CD4-positive, alpha-beta T cell treated with Interleukin-17A for 4 hours (primary cell): ENCODE data around the gene ADAMTSL1.

ENCODE experiments used
- DNase-seq: peaks from one replicate; pipeline ENCODE4 v3.0.0-alpha.2; 2020; ENCODE audit warnings: mixed read lengths

ADAMTSL1 gene

GRCh38 chr9:18705796-18706392 is 231.9 kb downstream of the ADAMTSL1 start:
- no peak for DNase-seq

DNA sequence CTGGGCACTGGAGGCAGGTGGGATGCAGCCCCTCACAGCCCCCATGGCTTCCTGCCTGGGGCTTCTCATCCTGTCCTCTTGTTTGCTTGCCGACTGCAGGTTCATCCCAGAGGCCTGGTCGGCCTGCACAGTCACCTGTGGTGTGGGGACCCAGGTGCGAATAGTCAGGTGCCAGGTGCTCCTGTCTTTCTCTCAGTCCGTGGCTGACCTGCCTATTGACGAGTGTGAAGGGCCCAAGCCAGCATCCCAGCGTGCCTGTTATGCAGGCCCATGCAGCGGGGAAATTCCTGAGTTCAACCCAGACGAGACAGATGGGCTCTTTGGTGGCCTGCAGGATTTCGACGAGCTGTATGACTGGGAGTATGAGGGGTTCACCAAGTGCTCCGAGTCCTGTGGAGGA is 232.7 kb downstream of the ADAMTSL1 start:
- no peak for DNase-seq

DNA sequence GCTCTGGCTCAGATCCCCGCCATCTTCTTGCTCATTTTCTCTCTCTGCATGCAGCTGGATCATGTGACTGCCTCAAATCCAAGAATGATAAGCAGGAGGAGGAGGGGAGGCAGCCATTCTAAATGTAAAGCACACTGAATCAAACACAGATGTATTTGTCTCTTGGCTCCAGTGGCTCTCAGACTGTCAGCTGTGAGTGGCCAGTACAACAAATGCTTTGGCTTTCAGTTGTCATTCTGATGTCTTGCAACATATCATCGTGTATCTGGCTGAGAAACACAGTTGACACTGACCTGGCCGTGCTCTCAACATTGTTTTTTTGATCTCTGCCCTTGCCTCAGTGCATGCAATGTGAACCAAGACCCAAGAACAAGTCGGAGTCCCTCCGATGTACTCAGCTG is 233.1 kb downstream of the ADAMTSL1 start:
- no peak for DNase-seq

DNA sequence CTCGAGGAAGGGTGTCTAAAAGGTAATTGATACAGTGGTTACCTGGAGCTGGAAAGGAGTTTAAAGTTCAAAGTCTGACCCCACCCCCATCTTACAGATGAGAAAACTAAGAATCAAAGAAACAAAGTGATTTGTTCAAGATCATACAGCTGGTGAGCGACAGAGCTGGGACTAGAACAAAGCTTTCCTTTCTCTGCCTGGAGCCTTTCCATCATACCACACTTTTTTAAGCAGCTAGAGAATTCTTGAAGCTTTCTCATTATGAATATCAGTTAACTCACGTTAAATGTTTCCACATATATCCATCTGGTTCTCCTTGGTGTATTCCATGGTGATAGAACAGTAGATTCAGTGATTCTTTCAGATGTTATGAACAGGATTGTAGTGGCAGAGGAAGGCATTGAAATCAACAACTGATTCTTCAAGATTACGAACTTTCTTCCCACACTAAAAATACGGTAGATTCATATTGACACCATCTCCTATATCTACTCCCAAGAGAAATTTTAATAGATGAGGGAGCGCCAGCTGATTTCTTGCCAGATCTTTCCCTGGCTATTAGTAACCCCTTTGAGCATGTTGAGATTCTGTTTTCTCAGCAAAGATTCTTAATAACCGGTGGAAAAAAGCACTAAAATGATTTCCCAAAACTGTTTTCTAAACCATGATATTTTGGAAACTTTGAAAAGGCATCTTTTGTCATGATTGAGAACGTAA is 233.7 kb downstream of the ADAMTSL1 start:
- no peak for DNase-seq

DNA sequence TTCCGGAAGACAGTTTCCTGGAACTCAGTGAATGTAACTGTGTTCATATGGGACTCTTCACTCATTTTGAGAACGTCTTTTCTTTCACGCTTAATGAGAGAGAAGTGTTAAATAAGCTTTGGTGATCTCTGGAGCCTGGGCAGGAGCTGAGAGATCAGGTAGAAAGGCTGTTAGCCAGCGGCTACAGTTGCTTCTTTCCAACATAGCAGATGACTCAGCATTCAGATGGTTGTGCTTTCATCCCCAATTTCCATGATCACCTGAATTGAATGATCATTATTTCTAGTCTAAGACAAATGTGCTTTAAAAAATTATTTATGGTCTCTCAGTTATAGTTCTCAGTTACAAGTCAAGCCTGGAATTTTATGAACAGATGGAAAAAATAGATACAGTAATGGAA is 234.5 kb downstream of the ADAMTSL1 start:
- no peak for DNase-seq

GRCh38 chr9:18710065-18710464 is 236.1 kb downstream of the ADAMTSL1 start:
- DNase-seq, result no peak

DNA sequence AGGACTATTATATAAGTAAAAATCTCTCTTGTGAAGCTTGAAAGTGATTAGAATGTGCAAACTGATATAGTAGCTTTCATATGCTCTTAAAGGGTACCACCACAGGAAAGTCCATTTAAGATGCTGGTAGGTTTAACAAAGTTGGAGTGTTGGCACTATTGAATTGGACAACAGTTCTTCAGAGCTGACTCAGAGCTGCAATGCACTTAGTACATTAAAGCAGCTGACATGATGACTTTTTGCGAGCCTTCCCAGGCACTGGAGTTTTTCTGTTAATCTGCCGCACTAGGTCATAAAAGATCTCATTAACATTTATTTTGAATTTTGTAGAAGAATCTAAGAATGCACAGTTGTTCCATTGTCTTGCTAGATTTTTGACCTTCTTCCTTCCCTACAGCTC is 243.8 kb downstream of the ADAMTSL1 start:
- DNase-seq, result no peak

GRCh38 chr9:18718393-18718792 is 244.4 kb downstream of the ADAMTSL1 start:
- no peak for DNase-seq

- DNase-seq, result no peak
These were observed 245.0 kb downstream of the ADAMTSL1 start for GRCh38 chr9:18718932-18719331.

DNA sequence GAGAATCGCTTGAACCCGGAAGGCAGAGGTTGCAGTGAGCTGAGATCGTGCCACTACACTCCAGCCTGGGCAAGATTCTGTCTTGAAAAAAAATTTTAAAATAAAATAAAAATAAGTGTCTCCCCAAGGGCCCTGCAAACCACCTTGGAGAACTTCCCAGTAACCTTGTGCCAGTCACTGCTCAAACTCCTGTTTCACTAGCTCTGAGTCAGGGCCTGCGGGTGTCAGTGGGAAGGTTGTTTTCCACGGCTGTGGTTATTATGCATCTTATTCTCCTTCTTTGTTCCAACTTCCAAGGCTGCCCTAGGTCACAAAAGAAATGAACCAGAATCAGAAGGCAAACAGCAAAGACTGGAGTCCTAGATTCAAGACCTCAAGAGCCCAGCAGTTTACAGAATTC is 246.7 kb downstream of the ADAMTSL1 start:
- no peak for DNase-seq

- no peak for DNase-seq
These were observed 247.5 kb downstream of the ADAMTSL1 start for GRCh38 chr9:18721267-18721994.

- DNase-seq, result no peak
These were observed 248.0 kb downstream of the ADAMTSL1 start for GRCh38 chr9:18721995-18722310.

- no peak for DNase-seq
These were observed 248.9 kb downstream of the ADAMTSL1 start for GRCh38 chr9:18722882-18723281.

GRCh38 chr9:18723366-18723765 is 249.4 kb downstream of the ADAMTSL1 start:
- no peak for DNase-seq

DNA sequence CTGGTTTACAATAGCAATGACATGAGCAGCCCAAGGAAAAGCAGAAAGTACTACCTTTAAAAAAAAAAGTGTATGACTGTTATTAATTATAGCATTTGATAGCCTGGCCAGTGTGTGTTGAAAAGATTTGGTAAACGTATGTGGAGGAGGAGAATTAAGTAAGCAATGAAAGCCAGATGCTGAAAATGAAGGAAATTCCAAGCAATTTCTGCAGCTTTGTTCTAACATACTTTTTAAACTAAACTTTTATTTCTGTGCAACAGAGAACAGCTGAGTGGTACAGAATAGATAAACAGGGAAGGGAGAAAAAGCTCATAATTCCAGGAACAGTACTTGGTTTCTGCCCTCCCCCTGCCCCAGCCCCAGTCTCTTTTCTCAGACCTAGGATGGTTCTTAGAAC is 252.6 kb downstream of the ADAMTSL1 start:
- DNase-seq, result no peak

- DNase-seq, result no peak
These were observed 254.0 kb downstream of the ADAMTSL1 start for GRCh38 chr9:18727904-18728303.

DNA sequence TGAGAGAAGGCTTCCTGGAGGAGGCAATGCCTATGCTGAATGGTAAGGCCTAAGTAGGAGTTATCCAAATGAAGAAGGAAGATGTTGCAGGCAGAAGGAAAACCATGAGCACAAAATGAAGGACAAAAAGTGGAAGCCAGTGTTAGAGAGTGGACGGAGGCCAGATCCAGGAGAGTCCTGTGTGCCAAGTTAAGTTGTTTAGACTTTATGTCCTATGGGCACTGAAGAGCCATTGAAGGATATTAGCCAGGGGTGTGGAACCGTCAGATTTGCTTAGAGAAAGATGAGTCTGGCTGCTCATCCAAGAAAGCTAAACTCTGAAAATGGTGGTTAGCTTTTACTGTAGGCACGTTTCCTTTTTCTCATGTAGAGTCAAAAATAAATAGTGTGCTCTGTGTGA is 254.7 kb downstream of the ADAMTSL1 start:
- no peak for DNase-seq

GRCh38 chr9:18730241-18730640 is 256.3 kb downstream of the ADAMTSL1 start:
- DNase-seq, result no peak

- DNase-seq, result no peak
These were observed 265.2 kb downstream of the ADAMTSL1 start for GRCh38 chr9:18739127-18739526.

- no peak for DNase-seq
These were observed 265.8 kb downstream of the ADAMTSL1 start for GRCh38 chr9:18739641-18740318.

GRCh38 chr9:18741359-18741758 is 267.4 kb downstream of the ADAMTSL1 start:
- DNase-seq, result no peak

- DNase-seq, result no peak
These were observed 268.0 kb downstream of the ADAMTSL1 start for GRCh38 chr9:18741945-18742344.

- DNase-seq, result no peak
These were observed 269.5 kb downstream of the ADAMTSL1 start for GRCh38 chr9:18743421-18743820.

DNA sequence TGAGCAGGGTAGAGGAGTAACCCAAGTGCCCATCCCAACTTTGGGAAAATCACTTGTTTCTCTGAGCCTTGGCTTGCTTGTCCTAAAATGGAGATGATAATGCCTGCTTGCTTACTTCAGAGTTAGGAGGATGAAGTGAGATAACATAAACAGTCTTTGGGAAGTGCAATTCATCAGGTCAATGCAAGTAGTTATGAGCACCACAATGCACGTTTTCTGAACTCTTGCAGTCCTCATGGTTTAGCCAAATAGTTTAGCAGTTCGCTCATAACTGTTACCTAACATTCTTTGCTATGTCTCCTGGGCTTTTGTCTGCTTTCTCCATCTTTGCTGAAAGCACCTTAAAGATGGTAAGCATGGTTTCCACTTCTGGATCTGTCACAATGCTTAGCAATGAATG is 270.0 kb downstream of the ADAMTSL1 start:
- no peak for DNase-seq
